LNCaP clone FGC (cell line): ENCODE results near the gene SYPL1.

Experiments
- DNase-seq: peaks from one replicate; pipeline ENCODE4 v3.0.0-alpha.2; 2011; ENCODE audit warnings: low read depth
- H3K4me3 ChIP-seq: 2 replicates; pipeline ENCODE4 v1.5.1; 2011; ENCODE audit warnings: mild to moderate bottlenecking, low read depth, low read length, control low read depth
- TF ChIP-seq, protein P1 (sequence below): IDR thresholded peaks from 2 replicates; pipeline ENCODE4 v1.5.1; 2012; ENCODE audit warnings: mild to moderate bottlenecking; ENCODE audit not compliant: control insufficient read depth, insufficient read depth; ENCODE audit errors: extremely low read depth

Gene SYPL1

DNA sequence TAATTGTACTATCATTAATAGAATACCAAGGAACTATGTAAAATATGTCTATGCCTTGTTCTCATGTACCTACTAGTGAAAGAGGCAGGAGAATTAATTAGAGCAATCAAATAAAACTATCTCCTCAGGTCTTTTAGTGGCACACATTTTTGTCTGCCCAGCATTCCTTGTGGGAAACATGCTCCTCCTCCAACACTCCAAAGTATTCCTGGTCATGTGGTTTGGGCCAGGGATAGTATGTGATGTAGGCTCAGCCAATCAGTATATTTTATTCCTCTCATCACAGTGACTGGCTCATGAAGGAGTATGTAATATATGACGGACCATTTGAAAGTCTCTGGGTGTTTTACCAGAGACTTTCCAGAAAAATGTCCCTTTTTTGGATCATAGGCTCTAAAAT, 16.7 kb upstream of the SYPL1 start:
- DNase-seq, result no peak
- TF ChIP-seq, protein P1, sequence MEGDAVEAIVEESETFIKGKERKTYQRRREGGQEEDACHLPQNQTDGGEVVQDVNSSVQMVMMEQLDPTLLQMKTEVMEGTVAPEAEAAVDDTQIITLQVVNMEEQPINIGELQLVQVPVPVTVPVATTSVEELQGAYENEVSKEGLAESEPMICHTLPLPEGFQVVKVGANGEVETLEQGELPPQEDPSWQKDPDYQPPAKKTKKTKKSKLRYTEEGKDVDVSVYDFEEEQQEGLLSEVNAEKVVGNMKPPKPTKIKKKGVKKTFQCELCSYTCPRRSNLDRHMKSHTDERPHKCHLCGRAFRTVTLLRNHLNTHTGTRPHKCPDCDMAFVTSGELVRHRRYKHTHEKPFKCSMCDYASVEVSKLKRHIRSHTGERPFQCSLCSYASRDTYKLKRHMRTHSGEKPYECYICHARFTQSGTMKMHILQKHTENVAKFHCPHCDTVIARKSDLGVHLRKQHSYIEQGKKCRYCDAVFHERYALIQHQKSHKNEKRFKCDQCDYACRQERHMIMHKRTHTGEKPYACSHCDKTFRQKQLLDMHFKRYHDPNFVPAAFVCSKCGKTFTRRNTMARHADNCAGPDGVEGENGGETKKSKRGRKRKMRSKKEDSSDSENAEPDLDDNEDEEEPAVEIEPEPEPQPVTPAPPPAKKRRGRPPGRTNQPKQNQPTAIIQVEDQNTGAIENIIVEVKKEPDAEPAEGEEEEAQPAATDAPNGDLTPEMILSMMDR, result no peak

DNA sequence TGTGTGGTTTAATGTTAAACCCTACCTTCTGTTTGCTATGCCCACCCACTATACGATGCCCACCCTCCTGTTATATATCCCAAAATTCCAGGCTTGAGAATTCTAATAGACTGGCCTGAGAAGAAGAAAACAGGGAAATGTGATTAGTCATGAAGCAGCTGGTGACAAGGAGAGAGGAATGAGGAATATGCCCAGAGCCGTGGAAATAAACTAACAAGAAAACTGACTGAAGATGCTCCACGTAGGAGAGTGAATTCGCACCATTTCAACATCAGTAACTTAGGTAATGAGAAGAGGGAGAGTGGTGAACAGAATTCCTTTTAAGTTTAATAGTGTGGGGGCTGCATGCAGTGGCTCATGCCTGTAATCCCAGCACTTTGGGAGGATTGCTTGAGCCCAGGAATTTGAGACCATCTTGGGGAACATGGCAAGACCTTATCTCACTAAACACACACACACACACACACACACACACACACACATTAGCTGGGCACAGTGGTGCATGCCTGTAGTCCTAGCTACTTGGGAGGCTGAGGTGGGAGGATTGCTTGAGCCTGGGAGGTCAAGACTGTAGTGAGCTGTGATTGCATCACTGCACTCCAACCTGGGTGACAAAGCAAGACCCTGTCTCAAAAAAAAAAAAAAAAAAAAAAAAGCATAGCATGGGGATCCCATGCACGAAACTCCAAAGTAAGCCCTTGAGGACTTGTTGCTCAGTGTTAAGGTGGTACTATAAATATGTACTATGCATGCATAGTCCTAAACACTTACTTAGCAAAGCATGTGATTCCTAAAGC, 16.1 kb upstream of the SYPL1 start:
- TF ChIP-seq, protein P1, result no peak
- no peak overlapping the region for H3K4me3 ChIP-seq
- DNase-seq, result no peak

More for the DNA sequence above, 16.7 kb upstream of the SYPL1 start:
- no peak overlapping the region for H3K4me3 ChIP-seq

DNA sequence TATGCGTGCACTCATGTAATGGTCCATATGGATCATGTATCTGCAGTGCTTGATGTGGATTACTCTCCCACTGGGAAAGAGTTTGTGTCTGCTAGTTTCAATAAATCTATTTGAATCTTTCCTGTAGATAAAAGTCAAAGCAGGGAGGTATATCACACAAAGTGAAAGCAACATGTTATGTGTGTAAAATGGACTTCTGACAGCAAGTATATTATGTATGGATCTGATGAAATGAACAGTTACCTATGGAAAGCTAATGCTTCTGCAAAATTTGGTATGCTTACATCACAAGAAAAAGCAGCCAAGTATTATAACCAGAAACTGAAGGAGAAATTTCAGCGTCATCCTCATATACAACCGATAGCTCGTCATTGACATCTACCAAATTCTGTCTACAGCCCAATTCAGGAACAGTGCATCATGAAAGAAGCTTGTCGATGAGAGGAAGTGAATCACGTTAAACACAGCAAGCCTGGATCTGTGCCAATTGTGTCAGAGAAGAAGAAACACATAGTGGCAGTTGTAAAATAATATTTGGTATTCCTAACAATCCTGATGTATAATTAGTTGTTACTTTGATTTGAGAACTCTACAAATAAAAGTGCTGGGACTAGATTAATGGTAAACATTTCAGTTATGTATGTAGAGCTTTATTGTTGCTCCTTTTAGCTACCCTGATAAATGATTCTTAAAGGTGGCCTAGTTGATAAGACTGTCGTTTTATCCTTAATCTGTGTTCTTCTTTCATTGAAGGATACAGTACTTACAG, 14.2 kb upstream of the SYPL1 start:
- no peak for DNase-seq
- no peak overlapping the region for H3K4me3 ChIP-seq

DNA sequence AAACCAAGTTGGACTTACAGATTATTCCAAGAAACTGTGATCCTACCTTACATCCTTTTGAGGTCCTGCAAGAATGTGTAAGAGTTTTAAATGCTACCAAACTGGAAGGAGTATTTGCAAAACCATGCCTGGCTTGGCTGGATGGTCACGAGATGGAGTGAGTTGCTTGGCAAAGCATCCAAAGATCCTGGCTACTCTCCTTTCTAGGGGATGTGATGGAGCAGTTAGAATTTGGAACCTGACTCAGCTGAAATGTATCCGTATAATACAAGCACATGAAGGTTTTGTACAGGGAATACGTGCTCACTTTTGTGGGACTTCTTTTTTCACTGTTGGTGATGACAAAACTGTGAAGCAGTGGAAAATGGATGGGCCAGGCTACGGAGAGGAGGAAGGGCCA, 13.3 kb upstream of the SYPL1 start:
- no peak overlapping the region for H3K4me3 ChIP-seq
- DNase-seq, result no peak
- TF ChIP-seq, protein P1, result no peak

More for the DNA sequence above, 14.2 kb upstream of the SYPL1 start:
- TF ChIP-seq, protein P1, result no peak

DNA sequence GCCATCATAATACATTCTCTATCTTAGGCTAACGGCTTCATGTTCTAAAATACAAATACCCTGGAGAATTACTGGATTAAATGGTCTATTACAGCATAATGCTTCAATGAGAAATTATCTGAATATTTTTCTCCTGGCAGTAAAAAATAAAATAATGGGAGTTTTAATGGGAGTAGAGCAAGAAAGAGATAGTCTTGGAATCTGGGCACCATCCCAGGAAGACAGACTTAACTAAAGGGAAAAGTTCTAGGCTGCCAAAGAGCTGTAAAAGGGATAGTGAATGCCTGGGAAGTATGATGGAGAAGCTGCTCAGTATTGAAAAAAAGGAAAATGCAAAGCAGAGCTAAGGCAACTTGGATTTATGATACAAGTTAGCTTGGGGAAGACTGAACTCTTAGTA, 12.1 kb upstream of the SYPL1 start:
- no peak overlapping the region for H3K4me3 ChIP-seq
- TF ChIP-seq, protein P1, result no peak
- no peak for DNase-seq

DNA sequence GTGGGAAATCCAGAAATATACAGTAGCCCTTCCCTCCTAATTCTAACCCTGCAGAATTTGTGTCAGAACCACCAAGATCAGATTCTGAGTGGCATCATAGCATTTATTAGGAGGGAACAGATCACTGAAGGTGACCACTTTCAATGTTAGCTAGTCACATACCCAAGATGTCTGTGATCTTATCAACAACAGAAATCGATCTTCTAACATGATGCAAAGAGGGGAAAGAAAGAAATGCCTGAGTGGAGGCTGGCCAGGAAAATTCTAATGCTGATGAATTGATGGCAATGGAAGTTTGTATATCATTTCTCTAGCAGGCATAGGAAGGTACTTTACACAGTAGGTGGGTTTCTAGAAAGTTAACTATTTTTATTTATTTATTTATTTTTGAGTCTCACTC, 10.6 kb upstream of the SYPL1 start:
- TF ChIP-seq, protein P1, result no peak
- no peak overlapping the region for H3K4me3 ChIP-seq
- DNase-seq, result no peak
